ENCODE measurements around the gene C2orf68. TPM values are rescaled to one million over a fixed set of nuclear protein-coding genes. Genes with fewer than 3 reads are reported as not detected.

C2orf68 gene
- total and polyA plus RNA-seq, 2 of the 13 experiments (the other 11 are each of a cell fraction or from before 2014, with no cell fraction given) = 47.1 to 77.4 TPM

DNA sequence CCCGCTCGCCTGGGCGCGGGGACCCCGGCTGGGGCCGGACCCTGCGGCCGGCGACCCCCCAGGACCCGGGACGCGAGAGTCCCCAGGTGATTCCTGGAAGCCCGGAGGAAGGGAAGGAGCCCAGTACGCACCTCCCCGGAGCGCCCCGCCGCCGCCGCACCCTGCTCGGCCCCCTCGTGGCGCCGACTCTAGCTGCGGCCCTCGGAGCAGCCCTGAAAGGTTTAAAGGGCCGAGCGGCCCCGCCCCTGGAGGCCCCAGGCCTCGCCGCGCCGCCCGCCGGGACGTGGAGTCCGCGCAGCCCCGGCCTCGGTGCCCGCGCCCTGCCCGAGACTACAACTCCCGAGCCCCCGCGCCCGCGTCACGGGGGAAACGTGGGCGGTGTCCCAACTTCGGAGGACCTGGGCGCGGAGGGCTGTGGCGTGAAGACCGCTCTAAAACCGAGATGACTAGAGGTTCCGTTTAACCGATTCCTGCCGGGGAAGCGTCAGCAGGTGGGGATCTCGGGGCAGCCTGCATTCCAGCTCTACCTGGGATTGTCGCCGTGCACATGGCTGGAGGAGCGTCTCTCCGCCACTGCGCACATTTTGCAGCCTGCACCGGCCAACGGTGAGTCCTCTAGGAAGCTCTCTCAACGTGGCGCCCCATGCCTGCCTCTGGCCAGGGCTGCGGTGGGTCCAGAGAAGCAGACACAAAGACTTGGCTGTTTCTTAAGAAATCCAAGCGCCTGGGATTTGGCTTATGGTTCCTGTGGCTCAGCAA is 9.2 kb downstream of the C2orf68 start, which contains the start of gene TMEM150A (continued):
- no peak for TF ChIP-seq GLMP (CRISPR knock-in tag; IDR thresholded peaks at IDR 0.05; ENCODE audit: borderline replicate concordance)
- TF ChIP-seq ZXDC (CRISPR knock-in tag; IDR thresholded peaks at IDR 0.05) = peak; percentile 65; the same call in 1 of the 2 replicates
- TF ChIP-seq CHD4 (IDR thresholded peaks at IDR 0.05; ENCODE audit: borderline replicate concordance, low read length) = no peak
- TF ChIP-seq RFX1 (IDR thresholded peaks at IDR 0.05) = no peak
- TF ChIP-seq REXO4 (CRISPR knock-in tag; IDR thresholded peaks at IDR 0.05; ENCODE audit: borderline replicate concordance) = no peak
- TF ChIP-seq ZNF24 (IDR thresholded peaks at IDR 0.05) = no peak
- no peak for TF ChIP-seq ZZZ3 (CRISPR knock-in tag; IDR thresholded peaks at IDR 0.05; ENCODE audit: borderline replicate concordance)
- TF ChIP-seq ZNF746 (CRISPR knock-in tag; IDR thresholded peaks at IDR 0.05) = peak; percentile 55; the same call in 1 of the 2 replicates
- TF ChIP-seq BHLHE40 (IDR thresholded peaks at IDR 0.05; ENCODE audit: low read length) = no peak
- peak; percentile 85 for TF ChIP-seq ZC3H13 (CRISPR knock-in tag; IDR thresholded peaks at IDR 0.05)
- TF ChIP-seq, protein P1, sequence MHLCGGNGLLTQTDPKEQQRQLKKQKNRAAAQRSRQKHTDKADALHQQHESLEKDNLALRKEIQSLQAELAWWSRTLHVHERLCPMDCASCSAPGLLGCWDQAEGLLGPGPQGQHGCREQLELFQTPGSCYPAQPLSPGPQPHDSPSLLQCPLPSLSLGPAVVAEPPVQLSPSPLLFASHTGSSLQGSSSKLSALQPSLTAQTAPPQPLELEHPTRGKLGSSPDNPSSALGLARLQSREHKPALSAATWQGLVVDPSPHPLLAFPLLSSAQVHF (CRISPR knock-in tag; IDR thresholded peaks at IDR 0.05) = no peak
- TF ChIP-seq ZNF614 (CRISPR knock-in tag; IDR thresholded peaks at IDR 0.05; ENCODE audit: borderline replicate concordance) = no peak; the same call in 1 of the 2 replicates
- no peak for TF ChIP-seq ZBTB1 (CRISPR knock-in tag; IDR thresholded peaks at IDR 0.05; ENCODE audit: borderline replicate concordance)
- no peak for TF ChIP-seq ZNF724P (CRISPR knock-in tag; IDR thresholded peaks at IDR 0.05; ENCODE audit: borderline replicate concordance)
- no peak for TF ChIP-seq RARA (CRISPR knock-in tag; IDR thresholded peaks at IDR 0.05)
- TF ChIP-seq NR2C2 (CRISPR knock-in tag; IDR thresholded peaks at IDR 0.05; ENCODE audit: borderline replicate concordance) = peak; percentile 76
- TF ChIP-seq SPEN (CRISPR knock-in tag; IDR thresholded peaks at IDR 0.05; ENCODE audit: low read depth) = peak; percentile 88
- TF ChIP-seq ELF3 (CRISPR knock-in tag; IDR thresholded peaks at IDR 0.05) = 0 out of 2 replicates have a peak, but pooled peaks have one; percentile 18
- no peak for TF ChIP-seq MBNL3 (CRISPR knock-in tag; conservative IDR thresholded peaks at IDR 0.05)
- TF ChIP-seq ZBTB3 (CRISPR knock-in tag; IDR thresholded peaks at IDR 0.05; ENCODE audit: borderline replicate concordance, low read depth) = no peak
- no peak; the same call in 1 of the 2 replicates for TF ChIP-seq ZNF275 (CRISPR knock-in tag; IDR thresholded peaks at IDR 0.05; ENCODE audit: borderline replicate concordance)
- TF ChIP-seq GABPA (IDR thresholded peaks at IDR 0.05; ENCODE audit: low read depth, low read length) = no peak
- TF ChIP-seq GABPA (CRISPR knock-in tag; IDR thresholded peaks at IDR 0.05; ENCODE audit: low read depth) = peak; percentile 60; the same call in 1 of the 2 replicates
- no peak for TF ChIP-seq NCOR1 (IDR thresholded peaks at IDR 0.05; ENCODE audit: borderline replicate concordance, low read length)
